Ecto neural progenitor cell (in vitro differentiated cells): ENCODE data around the gene PRAMEF9.
"Not testable (repeated sequence)": the region's sequence is repeated elsewhere in the genome, so short reads cannot be mapped to it uniquely, and the experiment has no call there.

Experiments used
- DNase-seq: peaks from one replicate; pipeline ENCODE4 v3.0.0-alpha.2; 2018; ENCODE audit warnings: low spot score

PRAMEF9 gene

DNA sequence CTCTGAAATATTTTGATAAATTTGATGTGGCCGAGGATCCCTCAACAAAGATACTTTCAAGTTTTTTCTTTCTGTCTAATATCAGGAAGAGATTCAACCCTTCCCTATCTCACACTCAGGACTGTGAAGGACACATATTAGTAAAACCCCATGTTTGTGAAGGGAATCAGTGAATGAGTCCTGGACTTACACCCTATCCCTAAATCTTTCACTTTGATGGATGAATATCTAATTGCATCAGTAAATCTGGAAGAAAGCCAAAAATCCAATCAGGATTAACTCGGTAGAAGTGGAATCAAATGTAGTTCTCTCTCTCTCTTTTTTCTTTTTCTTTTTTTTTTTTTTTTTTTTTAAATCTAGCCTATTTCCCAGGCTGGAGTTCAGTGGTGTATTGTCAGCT lies at the start of gene PRAMEF9:
Gene PRAMEF9, plus strand, starts transcription at position 301 of the 400 bp plus-strand sequence. CDS start 3,433 bp downstream, outside the sequence.
- not testable (repeated sequence) for DNase-seq

DNA sequence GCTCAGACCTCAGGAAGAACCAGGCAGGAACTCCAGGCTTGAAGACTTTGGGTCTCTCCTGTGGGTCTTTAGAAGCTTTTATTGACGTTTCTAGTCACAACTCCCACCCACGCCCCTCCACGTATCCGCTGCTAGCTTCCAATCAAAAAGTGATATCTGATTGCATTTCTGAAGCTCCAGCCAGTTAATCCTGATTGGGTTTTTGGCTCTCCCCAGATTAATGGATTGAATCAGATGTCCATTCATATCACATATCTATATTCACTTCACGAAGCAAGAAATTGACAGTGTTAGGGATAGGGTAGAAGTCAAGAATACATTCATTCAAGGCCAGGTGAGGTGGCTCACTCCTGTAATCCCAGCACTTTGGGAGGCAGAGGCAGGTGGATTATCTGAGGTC lies 15.7 kb upstream of the PRAMEF9 start, which contains the start of gene PRAMEF26:
Gene PRAMEF26, minus strand, starts transcription at position 101 of the 400 bp plus-strand sequence. CDS start 2,914 bp downstream, outside the sequence.
- DNase-seq: not testable (repeated sequence)

DNA sequence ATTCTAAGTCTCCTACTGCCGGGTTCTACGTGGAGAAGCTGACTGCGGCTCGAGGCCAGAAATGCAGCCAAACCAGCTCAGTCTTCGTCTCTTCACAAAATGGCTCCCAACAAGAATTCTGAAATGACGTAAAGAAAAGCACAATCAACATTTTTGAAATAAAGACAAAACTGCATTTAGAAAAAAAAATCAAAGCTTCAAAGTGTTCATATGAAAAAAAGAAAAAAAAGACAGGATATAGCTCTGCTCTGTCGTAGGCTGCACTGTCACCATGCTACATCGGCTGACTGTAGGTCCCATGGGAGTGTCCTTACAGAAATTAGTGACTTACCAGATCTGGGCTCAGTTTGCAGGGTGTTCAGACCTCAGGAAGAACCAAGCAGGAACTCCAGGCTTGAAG lies 6.1 kb upstream of the PRAMEF9 start, which contains the start of gene HNRNPCL4:
Gene HNRNPCL4, minus strand, starts transcription at position 101 of the 400 bp plus-strand sequence. CDS start 164 bp downstream, outside the sequence.
- not testable (repeated sequence) for DNase-seq

DNA sequence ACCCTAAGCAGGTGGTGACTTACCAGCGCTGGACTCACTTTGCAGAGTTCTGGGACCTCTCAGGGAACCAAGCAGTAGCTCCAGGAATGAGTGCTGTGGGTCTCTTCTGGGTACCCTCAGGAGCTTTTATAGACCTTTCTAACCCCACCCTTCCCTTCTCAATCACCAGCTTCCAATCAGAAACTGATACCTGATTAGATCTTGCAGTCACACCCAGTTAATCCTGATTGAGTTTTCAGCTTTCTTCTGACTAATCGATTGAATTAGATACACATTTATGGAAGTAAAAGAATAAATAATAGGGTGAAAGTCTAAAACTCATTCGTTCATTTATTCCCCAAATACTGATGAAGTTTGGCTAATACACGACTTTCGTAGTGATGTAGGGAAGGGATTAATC lies 29.7 kb downstream of the PRAMEF9 start, which contains the start of gene PRAMEF13:
Gene PRAMEF13, minus strand, starts transcription at position 101 of the 400 bp plus-strand sequence. CDS start 1,820 bp downstream, outside the sequence.
- DNase-seq: not testable (repeated sequence)

DNA sequence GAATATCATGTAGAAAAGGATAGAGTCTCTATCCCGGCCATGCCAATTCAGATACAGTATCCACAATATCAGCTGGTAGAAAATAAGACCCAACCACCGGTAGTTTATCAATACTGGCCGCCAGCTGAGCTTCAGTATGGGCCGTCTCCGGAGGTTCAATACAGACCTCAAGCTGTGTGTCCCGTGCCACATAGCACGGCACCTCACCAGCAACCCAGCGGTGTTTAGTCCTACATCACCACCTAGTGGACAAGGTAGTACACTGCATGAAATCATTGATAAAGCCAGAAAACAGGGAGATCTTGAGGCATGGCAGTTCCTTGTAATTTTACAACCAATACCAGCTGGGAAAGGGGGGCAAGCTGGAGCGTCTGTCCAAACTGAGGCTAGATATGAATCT lies 37.1 kb downstream of the PRAMEF9 start:
- DNase-seq: not testable (repeated sequence)

DNA sequence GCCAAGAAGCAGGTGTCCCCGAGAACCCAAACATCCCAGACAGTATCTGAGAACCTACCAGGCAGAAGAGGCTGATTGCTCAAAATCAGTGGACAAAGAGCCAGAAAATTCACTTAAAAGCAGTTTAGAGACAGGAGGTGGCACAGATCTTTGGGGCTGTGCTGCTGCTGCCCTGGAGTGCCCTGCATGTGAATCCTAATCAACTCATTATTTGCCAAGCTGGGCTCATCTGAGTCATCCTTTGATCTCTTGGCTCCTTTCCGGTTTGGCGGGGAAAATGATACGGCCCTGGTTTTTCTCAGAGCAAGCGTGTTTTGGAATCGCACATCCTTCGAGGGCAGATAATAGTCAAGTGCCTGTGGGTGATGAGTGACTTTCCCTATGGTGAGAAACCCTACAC lies 45.0 kb downstream of the PRAMEF9 start:
- not testable (repeated sequence) for DNase-seq

DNA sequence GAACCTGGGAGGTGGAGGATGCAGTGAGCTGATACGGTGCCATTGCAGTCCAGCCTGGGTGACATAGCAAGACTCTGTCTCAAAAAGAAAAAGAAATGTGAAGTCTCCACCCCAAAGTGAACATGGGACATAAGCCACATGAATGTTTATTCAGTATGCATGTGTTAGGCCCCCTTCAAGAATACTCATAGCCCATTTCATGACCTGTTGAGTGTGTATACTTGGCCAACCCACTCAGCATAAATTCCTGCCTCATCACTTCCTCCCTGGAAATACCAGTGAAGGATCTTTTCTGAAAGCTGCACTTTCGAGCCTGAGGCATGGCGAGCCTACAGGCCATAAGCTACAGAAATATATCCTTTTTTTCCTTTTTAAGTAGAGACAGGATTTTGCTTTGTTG lies 47.6 kb downstream of the PRAMEF9 start:
- not testable (repeated sequence) for DNase-seq

DNA sequence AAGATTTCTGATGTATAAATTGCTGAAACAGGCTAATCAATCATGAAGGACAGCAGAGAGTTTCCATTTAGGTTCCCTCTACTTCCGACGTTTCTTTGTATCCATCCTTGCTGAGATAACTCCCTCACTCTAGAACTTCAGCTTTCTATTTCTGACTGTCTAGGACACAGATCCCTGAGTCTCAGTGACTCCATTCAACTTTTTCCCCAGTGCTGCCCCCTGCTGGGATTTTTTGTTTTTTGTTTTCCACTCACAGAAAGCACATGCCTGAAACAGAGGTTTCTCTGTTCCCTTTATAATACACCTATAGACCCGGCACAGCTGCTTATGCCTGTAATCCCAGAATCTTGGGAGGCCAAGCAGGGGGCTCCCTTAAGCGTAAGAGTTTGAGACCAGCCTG lies 51.1 kb downstream of the PRAMEF9 start:
- DNase-seq: not testable (repeated sequence)

DNA sequence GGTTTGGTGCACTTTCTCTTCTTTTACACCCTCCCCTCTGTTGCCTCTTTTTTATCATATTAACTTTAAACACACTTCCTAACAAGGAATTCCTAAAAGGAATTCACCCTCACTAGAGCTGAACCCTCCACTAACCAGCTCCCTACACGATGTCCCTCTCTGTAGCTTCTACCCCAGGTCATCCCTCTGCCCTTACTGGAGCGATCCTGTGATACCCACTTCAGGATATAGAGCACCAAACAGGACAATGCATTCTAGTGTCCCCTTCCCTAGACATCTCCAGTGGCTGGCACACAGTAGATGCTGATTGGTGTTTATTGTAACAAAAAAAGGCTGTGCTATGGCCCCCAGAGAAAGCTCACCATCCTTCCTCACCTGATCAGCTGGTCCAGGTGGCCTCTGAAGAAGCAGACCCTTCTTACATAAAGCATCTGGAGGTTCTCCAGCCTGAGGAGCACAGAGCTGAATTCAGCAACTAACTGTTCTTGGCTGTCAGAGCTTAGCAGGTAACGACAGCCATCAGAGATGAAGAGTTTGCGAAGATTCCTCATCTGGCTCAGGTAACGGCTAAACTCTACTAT lies 52.9 kb downstream of the PRAMEF9 start:
- DNase-seq: no peak

DNA sequence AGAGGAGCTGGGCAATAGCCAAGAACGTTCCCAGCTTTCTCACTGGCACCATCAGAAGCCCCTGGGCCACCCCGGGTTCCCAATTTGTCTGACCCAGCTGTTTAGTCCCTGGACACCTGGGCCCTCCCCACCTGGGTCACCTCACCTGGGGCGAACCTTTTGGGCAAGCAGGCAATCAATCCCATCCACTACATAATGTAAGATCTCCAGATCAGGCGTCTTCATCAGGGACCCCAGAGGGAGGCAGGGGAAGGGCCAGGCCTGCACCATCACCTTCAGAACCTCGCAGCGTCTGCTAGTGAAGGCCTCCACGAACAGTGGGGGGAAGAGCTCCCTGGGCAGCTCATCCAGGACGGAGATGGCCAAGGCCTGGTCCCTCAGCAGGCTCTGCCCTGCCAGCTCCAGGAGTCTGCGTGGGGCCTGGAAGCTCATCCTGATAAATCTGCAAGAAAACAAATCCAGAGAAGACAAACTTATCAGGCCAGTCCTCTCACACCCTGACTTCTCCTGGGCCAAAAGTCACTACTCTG lies 54.1 kb downstream of the PRAMEF9 start, which contains the start of gene PRAMEF18:
Gene PRAMEF18, minus strand, starts transcription at position 480 of the 530 bp plus-strand sequence. Its CDS starts 48 bp downstream, at position 432.
- not testable (repeated sequence) for DNase-seq

DNA sequence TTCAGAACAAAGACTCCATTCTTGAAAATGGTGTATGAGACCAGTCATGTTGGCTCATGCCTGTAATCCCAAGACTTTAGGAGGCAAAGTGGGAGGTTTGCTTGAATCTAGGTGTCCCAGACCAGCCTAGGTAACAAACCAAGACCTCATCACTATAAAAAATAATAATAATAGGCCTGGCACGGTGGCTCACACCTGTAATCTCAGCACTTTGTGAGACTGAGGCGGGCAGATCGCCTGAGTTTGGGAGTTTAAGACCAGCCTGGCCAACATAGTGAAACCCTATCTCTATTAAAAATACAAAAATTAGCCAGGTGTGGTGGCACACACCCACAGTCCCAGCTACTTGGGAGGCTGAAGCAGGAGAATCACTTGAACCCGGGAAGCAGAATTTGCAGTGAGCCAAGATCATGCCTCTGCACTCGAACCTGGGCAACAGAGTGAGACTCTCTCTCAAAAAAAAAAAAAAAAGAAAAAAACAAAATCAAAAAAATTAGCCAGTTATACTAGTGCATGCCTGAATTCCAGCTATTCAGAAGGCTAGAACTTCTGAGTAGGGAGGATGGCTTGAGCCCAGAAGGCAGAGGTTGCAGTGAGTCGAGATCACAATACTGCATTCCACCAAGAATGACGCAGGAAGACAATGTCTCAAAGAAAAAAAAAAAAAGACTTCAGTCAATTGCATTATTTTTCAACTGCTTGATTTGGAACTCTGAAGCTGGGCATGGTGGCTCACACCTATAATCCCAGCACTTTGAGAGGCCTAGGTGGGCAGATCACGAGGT lies 55.8 kb downstream of the PRAMEF9 start:
- not testable (repeated sequence) for DNase-seq

DNA sequence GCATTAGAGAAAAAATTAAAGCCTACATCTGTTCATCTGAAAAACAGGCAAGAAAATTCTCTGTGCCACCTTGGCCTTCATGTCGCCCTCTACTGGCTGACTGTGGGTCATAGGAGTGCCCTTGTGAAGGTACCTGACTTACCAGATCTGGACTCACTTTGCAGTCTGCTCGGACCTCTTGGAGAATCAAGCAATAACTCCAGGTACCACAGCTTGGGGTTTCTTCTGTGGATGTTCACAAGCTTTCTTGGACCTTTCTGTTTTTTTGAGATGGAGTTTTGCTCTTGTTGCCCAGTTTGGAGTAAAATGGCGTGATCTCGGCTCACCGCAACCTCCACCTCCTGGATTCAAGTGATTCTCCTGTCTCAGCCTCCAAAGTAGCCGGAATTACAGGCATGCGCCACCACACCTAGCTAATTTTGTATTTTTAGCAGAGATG lies 56.7 kb downstream of the PRAMEF9 start:
- DNase-seq: no peak
